Prostate gland (tissue), 2 donors: Measurements from ENCODE around the gene AOPEP. TPM values are rescaled to one million over a fixed set of nuclear protein-coding genes. Genes with fewer than 3 reads are reported as not detected.
A peak's percentile ranks its signal among the peaks of the same experiment; 100 is the strongest.

ENCODE experiments used
- DNase-seq: peaks from one replicate; pipeline ENCODE4 v3.0.0-alpha.2; 2019; ENCODE audit warnings: low spot score
- H3K27ac ChIP-seq, 2 donors: fragments of 200-600 bp; sonication (generic); 2 replicates each; pipeline ENCODE4 v1.5.1; 2017 to 2019
- H3K27me3 ChIP-seq: fragments of 200-600 bp; sonication (generic); replicated peaks from 2 replicates; pipeline ENCODE4 v1.5.1; 2019; ENCODE audit not compliant: insufficient read depth
- H3K36me3 ChIP-seq, 2 donors: fragments of 200-600 bp; sonication (generic); 1 replicate in 1 of 2; 2 replicates in 1 of 2; pipeline versions ENCODE4 v1.5.1 to v1.8.1; 2017 to 2019
- H3K4me1 ChIP-seq: fragments of 200-600 bp; sonication (generic); replicated peaks from 2 replicates; pipeline ENCODE4 v1.5.1; 2019
- H3K4me3 ChIP-seq, 2 donors: fragments of 200-600 bp; sonication (generic); 2 replicates each; pipeline ENCODE4 v1.5.1; 2017 to 2019
- H3K9me3 ChIP-seq: fragments of 200-600 bp; sonication (generic); 2 replicates; pipeline ENCODE4 v1.5.1; 2017
- CTCF ChIP-seq, 4 experiments: fragments of 200-600 bp in 2 of 4; fragments of 450-650 bp in 2 of 4; sonication (generic) in 2 of 4; IDR thresholded peaks; 1 replicate in 3 of 4; 2 replicates in 1 of 4; pipeline ENCODE4 v1.5.1; 2016 to 2019; ENCODE audit warnings: antibody characterized with exemption in 4 of 4, mild to moderate bottlenecking in 2 of 4, moderate library complexity in 2 of 4
- POLR2A ChIP-seq: fragments of 450-650 bp; IDR thresholded peaks from one replicate; pipeline ENCODE4 v1.6.1; 2016; ENCODE audit warnings: antibody characterized with exemption, mild to moderate bottlenecking
- POLR2AphosphoS5 ChIP-seq: sonication (generic); formaldehyde crosslinking; IDR thresholded peaks from one replicate; pipeline ENCODE4 v1.6.1; 2017; ENCODE audit warnings: antibody characterized with exemption
- WGBS: methylation state at CpG from one replicate; pipeline ENCODE4 v1.1.5; 2018; 5-methylcytosine and 5-hydroxymethylcytosine counted together
- intact Hi-C: fragments of 100-400 bp; cut with DNase I; formaldehyde crosslinking; loops from one replicate; pipeline ENCODE4 v1.14.2; 2022
- total RNA-seq, 2 donors: library from RNA; depleted of rRNA; stranded (reverse); fragments of >200 nt; gene quantifications; one replicate each; pipeline ENCODE4 v1.1.0, GENCODE V29; 2016

The AOPEP gene
- total RNA-seq, 2 donors from 2014 or later: 107 to 188 TPM

DNA sequence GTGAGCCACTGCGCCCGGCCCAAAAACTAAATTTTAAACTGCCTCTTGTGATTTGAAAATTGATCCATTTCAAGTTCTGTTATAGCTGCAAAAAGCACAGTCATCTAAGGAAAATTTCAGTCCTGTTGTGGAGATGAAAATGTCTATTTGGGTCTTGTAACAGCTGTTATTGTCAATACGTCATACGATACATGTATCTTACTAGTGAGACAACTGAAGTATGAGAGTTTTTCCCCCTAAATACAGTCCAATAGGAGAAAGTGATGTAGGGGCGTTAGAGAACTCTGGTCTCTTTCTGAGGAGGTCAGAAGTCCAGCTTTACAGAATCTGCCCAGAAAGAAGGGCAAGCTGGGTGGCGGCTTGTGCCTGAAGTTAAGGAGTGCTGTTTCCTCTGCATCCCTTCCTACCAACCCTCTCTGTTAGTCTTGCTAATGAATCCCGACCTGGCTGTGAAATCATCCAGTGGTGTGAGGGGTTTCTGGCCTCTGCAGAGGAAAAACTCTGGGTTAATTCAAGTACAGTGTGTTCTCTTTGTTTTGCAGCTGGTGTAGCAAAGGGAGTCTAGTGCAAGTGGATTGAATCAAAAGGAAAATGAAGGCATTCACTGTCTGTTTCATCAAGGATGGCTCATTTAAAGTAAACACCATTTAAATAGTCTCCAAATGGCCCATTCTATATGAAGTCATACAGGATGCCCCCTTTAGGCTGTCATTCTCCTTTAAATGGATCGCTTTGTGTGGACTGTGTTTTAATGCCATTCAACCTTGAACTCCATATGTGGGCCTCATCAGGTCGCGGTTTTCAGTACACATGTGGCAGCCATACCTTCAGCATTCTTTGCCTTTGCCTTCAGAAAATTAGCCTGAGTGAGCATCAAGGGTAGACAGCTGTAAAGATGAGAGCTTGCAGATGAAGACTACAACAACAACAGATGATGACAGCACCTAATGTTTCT lies 59.0 kb downstream of the AOPEP start:
- H3K27me3 ChIP-seq: no peaks in the 10 kb centered on the region
- 82% methylated on average over 10 of the region's 10 CpGs for WGBS
- intact Hi-C loops: no loop called here

DNA sequence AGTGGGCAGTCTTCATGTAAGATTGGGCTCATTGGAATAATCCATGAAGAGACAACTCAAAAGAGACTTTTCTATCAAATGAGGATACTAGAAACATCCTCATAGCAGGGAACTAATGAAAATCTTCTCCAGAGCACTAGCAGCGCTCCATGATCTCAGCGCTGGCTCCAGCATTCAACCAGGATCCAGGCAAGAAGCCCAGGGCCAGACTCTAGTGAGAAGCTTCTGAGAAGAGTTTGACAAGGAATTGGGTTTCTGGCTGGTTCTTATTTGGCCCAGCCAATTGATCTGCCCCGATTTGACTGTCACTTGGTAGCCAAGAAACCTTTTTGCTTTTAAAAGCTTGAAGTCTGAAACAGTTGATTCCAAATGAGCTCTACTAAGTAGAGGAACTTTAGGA lies 60.1 kb downstream of the AOPEP start:
- WGBS: 83% methylated on average over 3 of the region's 3 CpGs
- H3K9me3 ChIP-seq: no peaks in the 10 kb centered on the region
- intact Hi-C loops: no loop called here
- H3K4me3 ChIP-seq: no peak overlapping the region
- H3K36me3 ChIP-seq: no peaks in the 10 kb centered on the region
- no peak for TF ChIP-seq POLR2AphosphoS5
- no peak for TF ChIP-seq POLR2A
- TF ChIP-seq CTCF (IDR thresholded peaks at IDR 0.05): no peak
- H3K27me3 ChIP-seq: no peaks in the 10 kb centered on the region
- DNase-seq: no peak
- H3K27ac ChIP-seq: peak overlapping the region; percentile 36 to 45
- H3K4me1 ChIP-seq: no peaks in the 10 kb centered on the region

More for the DNA sequence above, 59.0 kb downstream of the AOPEP start:
- Histone ChIP-seq H3K4me1 (no peaks in the 10 kb centered on the region), H3K9me3 (no peaks in the 10 kb centered on the region), H3K4me3 (no peak overlapping the region), H3K27ac (no peak overlapping the region), H3K36me3 (no peaks in the 10 kb centered on the region)
- DNase-seq: no peak
- TF ChIP-seq CTCF (IDR thresholded peaks at IDR 0.05): no peak
- TF ChIP-seq POLR2AphosphoS5: no peak
- TF ChIP-seq POLR2A: no peak

- 50% methylated on average over 6 of the region's 6 CpGs for WGBS
Observed at GRCh38 chr9:94787266-94787665, 60.8 kb downstream of the AOPEP start.

DNA sequence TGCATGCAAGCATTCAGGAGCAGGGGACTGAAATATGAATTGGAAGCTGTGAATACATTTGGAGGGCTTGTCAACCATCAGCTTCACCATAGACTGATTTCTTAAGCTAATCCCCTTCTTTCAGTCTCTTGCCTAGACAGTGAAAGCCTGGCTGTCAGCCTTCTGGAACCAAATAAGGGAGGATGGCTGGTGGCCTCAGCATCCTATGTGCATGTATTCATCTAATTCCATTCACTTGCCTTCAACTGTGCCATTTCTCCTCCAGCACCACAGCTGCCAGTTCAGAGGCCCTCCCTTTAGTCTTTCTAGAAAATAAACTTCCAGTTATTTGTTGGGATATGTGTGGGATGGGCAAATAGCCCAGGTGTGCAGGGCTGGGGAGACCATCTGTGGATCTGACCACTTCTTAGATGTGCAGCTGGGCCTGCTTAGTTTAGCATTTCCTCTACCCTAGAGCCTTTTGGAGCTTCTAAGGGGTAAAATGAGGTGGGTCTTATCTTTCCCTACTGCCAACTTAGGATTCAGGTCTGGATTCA lies 62.1 kb downstream of the AOPEP start:
- H3K4me3 ChIP-seq: no peak overlapping the region
- intact Hi-C loops: no loop called here
- H3K4me1 ChIP-seq: no peaks in the 10 kb centered on the region
- H3K9me3 ChIP-seq: no peaks in the 10 kb centered on the region
- no peak overlapping the region for H3K27ac ChIP-seq
- H3K27me3 ChIP-seq: no peaks in the 10 kb centered on the region
- no peak for TF ChIP-seq POLR2A
- TF ChIP-seq CTCF (IDR thresholded peaks at IDR 0.05): no peak
- no peak for TF ChIP-seq POLR2AphosphoS5
- no peak for DNase-seq
- H3K36me3 ChIP-seq: no peaks in the 10 kb centered on the region

More at GRCh38 chr9:94787266-94787665, 60.8 kb downstream of the AOPEP start:
- Histone ChIP-seq H3K9me3 (no peaks in the 10 kb centered on the region), H3K4me1 (no peaks in the 10 kb centered on the region), H3K36me3 (no peaks in the 10 kb centered on the region), H3K4me3 (no peak overlapping the region), H3K27me3 (no peaks in the 10 kb centered on the region), H3K27ac (peak overlapping the region; percentile 36 to 45)
- TF ChIP-seq POLR2AphosphoS5 (peak; percentile 66), CTCF (IDR thresholded peaks at IDR 0.05) (no peak)
- no peak for DNase-seq
- intact Hi-C loops: no loop called here
